ENCODE results near the gene CLEC18A.
"Not testable (repeated sequence)": the region's sequence is repeated elsewhere in the genome, so short reads cannot be mapped to it uniquely, and the experiment has no call there.

The CLEC18A gene

DNA sequence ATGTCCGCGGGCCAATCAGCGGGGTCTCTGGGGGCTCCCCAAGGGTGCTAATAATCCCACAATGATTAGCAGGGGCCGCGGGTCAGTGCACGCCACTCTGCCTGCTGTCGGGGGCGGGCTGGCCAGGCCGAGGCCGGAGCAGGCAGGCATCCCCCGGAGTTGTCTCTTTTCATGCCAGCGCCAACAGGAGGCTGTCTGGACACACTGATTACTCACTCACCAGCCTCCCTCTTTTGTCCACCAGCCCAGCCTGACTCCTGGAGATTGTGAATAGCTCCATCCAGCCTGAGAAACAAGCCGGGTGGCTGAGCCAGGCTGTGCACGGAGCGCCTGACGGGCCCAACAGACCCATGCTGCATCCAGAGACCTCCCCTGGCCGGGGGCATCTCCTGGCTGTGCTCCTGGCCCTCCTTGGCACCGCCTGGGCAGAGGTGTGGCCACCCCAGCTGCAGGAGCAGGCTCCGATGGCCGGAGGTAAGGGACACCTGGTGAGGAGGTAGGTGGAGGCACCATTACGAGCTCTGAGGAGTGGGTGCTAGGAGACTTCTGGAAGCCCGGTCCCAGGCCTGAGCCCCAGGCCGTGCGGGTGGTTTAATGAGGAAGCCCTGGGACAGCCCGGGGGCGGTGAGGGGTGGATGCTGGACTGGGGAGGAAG is at the start of gene CLEC18A:
Gene CLEC18A, plus strand, starts transcription at position 318 of the 655 bp plus-strand sequence. Its CDS starts 33 bp downstream, at position 351.
- H3K9me3 Mint-ChIP-seq, H3K27ac Mint-ChIP-seq, H3K27me3 Mint-ChIP-seq, H3K4me1 Mint-ChIP-seq, H3K4me3 Mint-ChIP-seq, H3K36me3 Mint-ChIP-seq: not testable (repeated sequence)

- Mint-ChIP-seq H3K27me3 (no peaks in the 10 kb centered on the region), H3K9me3 (no peaks in the 10 kb centered on the region), H3K4me3 (no peak overlapping the region), H3K4me1 (no peaks in the 10 kb centered on the region), H3K27ac (no peak overlapping the region), H3K36me3 (peaks cover 3% of the 10 kb centered on the region)
Measured at GRCh38 chr16:69903865-69904415, 47.2 kb upstream of the CLEC18A start.

DNA sequence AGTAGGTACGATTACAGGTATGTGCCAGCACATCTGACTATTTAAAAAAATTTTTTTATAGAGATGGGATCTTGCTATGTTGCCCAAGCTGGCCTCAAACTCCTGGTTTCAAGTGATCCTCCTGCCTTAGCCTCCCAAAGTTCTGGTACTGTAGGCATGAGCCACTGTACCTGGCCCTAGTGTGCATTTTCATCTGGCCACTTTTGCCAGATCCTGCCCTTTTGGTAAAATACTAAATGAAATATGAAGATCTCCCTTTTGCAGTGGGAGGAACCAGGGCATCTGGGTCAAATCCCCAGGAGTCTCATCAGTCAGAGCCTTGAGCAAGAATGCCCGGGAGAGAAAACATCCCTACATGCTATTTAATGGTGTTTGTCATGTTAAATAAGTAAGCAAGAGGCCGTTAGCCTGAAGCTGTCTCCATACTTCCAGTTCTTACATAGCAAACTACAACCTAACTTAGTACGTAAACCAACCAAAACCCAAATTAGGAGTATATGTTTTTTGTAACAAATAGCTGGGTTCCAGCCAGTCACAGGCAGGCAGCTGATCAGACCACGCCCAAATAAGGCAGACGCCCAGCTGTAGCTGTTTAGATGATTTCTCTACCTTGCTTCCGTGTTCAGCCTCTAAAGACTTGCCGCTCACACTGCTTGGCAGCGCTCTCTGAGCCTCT is 46.5 kb upstream of the CLEC18A start:
- H3K9me3 Mint-ChIP-seq, result no peaks in the 10 kb centered on the region
- H3K27me3 Mint-ChIP-seq, result no peaks in the 10 kb centered on the region
- no peaks in the 10 kb centered on the region for H3K4me1 Mint-ChIP-seq
- no peak overlapping the region for H3K27ac Mint-ChIP-seq
- peaks cover 3% of the 10 kb centered on the region for H3K36me3 Mint-ChIP-seq
- H3K4me3 Mint-ChIP-seq, result no peak overlapping the region

DNA sequence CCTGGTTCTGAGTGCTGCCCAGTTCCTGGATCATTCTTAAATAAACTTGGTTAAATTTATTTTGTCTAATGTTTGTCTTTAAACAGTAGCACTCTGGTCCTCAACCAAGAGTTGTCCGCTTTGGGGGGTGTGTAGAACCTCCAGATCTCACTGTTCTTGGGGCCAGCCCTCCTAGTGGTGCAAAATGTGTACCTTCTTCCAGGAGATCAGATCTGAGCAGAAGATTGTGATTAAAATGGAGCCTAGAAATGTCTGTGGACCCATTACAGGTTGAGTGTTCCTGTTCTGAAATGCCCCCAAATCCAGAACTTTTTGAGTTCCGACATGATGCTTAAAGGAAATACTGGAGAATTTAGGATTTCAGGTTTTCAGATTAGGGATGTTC is 46.0 kb upstream of the CLEC18A start:
- Mint-ChIP-seq H3K36me3 (peaks cover 3% of the 10 kb centered on the region), H3K4me3 (no peak overlapping the region), H3K27ac (no peak overlapping the region)

DNA sequence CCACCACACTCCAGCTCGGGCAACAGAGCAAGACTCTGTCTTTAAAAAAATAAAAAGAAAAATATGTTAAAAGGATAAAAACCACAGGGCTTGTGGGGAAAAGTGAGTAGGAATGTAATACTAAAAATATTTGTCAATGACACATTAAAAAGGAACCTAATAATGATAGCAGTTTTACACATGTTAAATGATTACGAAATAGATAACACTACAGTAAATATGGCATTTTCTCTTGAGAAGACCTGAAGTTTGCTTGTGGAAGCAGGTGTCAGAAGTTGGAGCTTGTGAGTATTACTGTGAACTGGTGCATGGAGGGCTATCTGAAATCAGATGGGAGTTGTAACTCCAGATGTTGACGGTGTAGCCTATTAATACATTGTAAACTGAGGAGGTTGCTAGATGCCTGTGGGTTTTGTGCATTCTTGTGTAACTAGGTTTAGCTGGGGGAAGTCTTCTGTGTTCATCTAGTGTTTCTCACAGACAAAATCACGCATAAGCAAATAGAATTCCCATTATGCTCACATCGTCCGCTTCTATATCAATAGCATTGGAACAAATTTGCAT is 44.2 kb upstream of the CLEC18A start:
- H3K4me1 Mint-ChIP-seq, result no peaks in the 10 kb centered on the region
- no peak overlapping the region for H3K27ac Mint-ChIP-seq
- peaks cover 6% of the 10 kb centered on the region for H3K36me3 Mint-ChIP-seq
- no peaks in the 10 kb centered on the region for H3K9me3 Mint-ChIP-seq
- no peak overlapping the region for H3K4me3 Mint-ChIP-seq
- H3K27me3 Mint-ChIP-seq, result no peaks in the 10 kb centered on the region

More for the DNA sequence above, 46.0 kb upstream of the CLEC18A start:
- H3K27me3 Mint-ChIP-seq, result no peaks in the 10 kb centered on the region
- H3K9me3 Mint-ChIP-seq, result no peaks in the 10 kb centered on the region
- H3K4me1 Mint-ChIP-seq, result no peaks in the 10 kb centered on the region

DNA sequence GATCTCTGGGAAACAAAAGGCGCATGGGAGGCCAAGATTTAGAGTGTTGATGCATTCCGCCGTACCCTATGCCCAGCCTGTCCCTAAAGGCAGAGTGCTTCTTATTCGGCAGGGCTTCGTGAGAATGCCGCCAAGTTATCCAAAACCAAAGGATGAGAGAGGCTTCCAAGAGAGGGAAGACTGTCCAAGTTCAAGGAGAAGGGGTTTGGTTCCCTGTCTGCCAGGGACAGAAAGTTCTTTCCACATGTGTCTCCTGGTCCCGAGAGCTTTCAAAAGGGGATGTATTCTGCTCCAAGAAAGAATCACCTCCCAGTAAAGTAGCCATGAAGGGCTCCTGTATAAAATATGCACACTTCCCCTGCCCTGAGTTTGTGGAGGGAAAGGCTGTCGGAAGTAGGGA is 42.1 kb upstream of the CLEC18A start:
- Mint-ChIP-seq H3K27ac (no peak overlapping the region), H3K9me3 (no peaks in the 10 kb centered on the region), H3K4me1 (no peaks in the 10 kb centered on the region), H3K36me3 (peaks cover 7% of the 10 kb centered on the region), H3K27me3 (no peaks in the 10 kb centered on the region), H3K4me3 (no peak overlapping the region)

DNA sequence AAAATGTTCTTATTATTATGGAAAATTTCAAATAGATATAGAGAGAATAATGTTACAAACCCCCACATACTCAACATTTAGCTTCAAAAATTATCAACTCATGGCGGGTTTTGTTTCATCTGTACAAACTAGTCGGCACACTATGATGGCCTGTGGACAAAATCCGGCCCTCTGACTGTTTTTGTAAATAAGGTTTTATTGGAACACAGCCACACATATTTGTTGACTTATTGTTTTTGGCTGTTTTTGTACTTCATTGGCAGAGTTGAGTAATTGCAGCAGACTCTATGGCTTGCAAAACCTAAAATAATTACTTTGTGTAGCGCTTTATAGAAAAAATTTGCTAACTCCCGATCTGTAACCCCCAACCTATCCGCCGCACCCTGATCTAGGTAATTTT is 41.4 kb upstream of the CLEC18A start:
- no peaks in the 10 kb centered on the region for H3K4me1 Mint-ChIP-seq
- peaks cover 7% of the 10 kb centered on the region for H3K36me3 Mint-ChIP-seq
- no peak overlapping the region for H3K4me3 Mint-ChIP-seq
- H3K27me3 Mint-ChIP-seq, result no peaks in the 10 kb centered on the region
- H3K27ac Mint-ChIP-seq, result no peak overlapping the region
- no peaks in the 10 kb centered on the region for H3K9me3 Mint-ChIP-seq

- peaks cover 7% of the 10 kb centered on the region for H3K36me3 Mint-ChIP-seq
- no peak overlapping the region for H3K27ac Mint-ChIP-seq
- no peaks in the 10 kb centered on the region for H3K27me3 Mint-ChIP-seq
- H3K9me3 Mint-ChIP-seq, result no peaks in the 10 kb centered on the region
- H3K4me3 Mint-ChIP-seq, result no peak overlapping the region
- no peaks in the 10 kb centered on the region for H3K4me1 Mint-ChIP-seq
Measured at GRCh38 chr16:69910964-69911363, 40.2 kb upstream of the CLEC18A start.

- H3K27me3 Mint-ChIP-seq, result no peaks in the 10 kb centered on the region
- H3K36me3 Mint-ChIP-seq, result peaks cover 10% of the 10 kb centered on the region
- no peaks in the 10 kb centered on the region for H3K9me3 Mint-ChIP-seq
- no peak overlapping the region for H3K4me3 Mint-ChIP-seq
- H3K27ac Mint-ChIP-seq, result no peak overlapping the region
- no peaks in the 10 kb centered on the region for H3K4me1 Mint-ChIP-seq
Measured at GRCh38 chr16:69916462-69916861, 34.7 kb upstream of the CLEC18A start.

DNA sequence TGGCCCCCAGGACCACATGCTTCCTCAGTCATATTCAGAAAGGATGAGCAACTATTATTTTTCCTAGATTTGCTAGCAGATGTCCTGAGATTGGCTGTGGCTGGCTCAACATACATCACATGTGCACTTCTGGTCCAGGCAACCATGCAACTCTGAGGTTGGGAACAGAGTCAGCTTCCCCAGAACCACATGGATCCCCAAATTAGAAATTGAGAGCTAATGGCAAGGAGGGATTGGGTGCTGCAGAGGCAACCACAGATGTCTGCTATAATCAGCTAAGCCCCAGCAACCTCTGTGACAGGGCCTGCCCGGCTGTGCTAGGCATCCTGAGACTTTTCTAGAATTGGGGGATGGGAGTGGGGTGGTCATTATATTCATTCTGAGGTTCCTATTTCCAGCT is 33.8 kb upstream of the CLEC18A start:
- H3K9me3 Mint-ChIP-seq, result no peaks in the 10 kb centered on the region
- no peaks in the 10 kb centered on the region for H3K4me1 Mint-ChIP-seq
- peaks cover 9% of the 10 kb centered on the region for H3K36me3 Mint-ChIP-seq
- no peak overlapping the region for H3K4me3 Mint-ChIP-seq
- H3K27me3 Mint-ChIP-seq, result no peaks in the 10 kb centered on the region
- no peak overlapping the region for H3K27ac Mint-ChIP-seq

GRCh38 chr16:69917739-69918138 is 33.4 kb upstream of the CLEC18A start:
- Mint-ChIP-seq H3K9me3 (no peaks in the 10 kb centered on the region), H3K27me3 (no peaks in the 10 kb centered on the region), H3K4me3 (no peak overlapping the region), H3K36me3 (peaks cover 6% of the 10 kb centered on the region), H3K27ac (no peak overlapping the region), H3K4me1 (no peaks in the 10 kb centered on the region)

DNA sequence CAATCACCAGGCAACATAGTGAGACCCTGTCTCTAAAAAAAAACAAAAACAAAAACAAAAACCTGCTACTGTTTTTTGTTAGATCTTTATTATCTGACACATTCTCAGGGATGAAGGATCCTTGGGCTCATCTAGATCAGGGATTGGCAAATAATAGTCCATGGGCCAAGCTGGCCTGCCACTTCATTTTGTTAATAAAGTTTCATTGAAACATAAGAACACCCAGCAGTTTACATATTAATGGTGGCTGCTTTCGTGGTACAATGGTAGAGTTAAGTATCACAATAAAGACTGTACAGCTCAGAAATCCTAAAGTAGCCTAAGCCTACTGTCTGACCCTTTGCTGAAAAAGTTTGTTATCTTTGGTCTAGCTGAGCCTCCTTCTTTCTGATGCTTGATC is 32.9 kb upstream of the CLEC18A start:
- no peaks in the 10 kb centered on the region for H3K9me3 Mint-ChIP-seq
- no peak overlapping the region for H3K27ac Mint-ChIP-seq
- H3K36me3 Mint-ChIP-seq, result peaks cover 6% of the 10 kb centered on the region
- H3K4me3 Mint-ChIP-seq, result no peak overlapping the region
- no peaks in the 10 kb centered on the region for H3K27me3 Mint-ChIP-seq
- no peaks in the 10 kb centered on the region for H3K4me1 Mint-ChIP-seq

DNA sequence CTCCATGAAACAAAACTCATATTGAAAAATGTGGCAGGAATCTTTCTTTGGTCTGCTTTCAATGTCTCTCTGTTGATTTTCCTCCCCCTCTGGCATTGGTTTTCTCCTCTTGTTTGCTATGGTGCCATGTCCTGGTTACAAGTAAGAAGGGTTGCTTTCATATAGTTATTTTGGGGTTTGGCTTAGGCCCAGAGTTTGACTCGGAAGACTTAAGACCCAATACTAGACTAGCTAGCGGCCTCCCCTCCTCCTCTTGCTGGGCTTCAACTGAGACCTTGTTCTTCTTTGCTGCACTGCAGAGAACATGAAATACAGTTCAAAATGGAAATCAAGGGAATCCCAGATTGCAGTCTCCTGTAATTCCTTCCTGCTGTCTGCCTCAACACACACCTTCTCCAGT is 30.0 kb upstream of the CLEC18A start:
- Mint-ChIP-seq H3K9me3 (no peaks in the 10 kb centered on the region), H3K36me3 (peaks cover 8% of the 10 kb centered on the region), H3K27me3 (no peaks in the 10 kb centered on the region), H3K27ac (no peak overlapping the region), H3K4me1 (no peaks in the 10 kb centered on the region), H3K4me3 (no peak overlapping the region)

DNA sequence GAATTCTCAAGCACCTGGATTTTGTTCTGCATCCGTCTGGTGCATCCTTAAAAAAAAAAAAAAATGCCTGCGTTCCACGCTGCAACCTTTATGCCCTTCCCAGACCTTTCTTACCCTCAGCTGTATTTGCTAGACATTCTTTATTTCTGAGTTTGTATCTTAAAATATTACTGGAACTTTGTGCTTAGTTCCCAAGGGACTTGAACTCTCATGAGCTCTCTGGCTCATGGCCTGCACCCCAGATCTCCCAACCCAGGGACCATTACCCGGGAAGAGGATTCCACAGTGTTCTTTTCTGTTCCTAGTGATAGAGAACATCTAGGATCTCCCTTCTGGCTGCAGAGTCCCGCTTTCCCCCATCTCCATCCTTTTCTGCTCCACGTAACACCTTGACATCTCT is 28.9 kb upstream of the CLEC18A start:
- H3K4me3 Mint-ChIP-seq, result no peak overlapping the region
- H3K4me1 Mint-ChIP-seq, result no peaks in the 10 kb centered on the region
- no peak overlapping the region for H3K27ac Mint-ChIP-seq
- H3K36me3 Mint-ChIP-seq, result peaks cover 7% of the 10 kb centered on the region
- no peaks in the 10 kb centered on the region for H3K9me3 Mint-ChIP-seq
- no peaks in the 10 kb centered on the region for H3K27me3 Mint-ChIP-seq

- H3K4me3 Mint-ChIP-seq, result no peak overlapping the region
- no peaks in the 10 kb centered on the region for H3K4me1 Mint-ChIP-seq
- H3K27me3 Mint-ChIP-seq, result no peaks in the 10 kb centered on the region
- no peak overlapping the region for H3K27ac Mint-ChIP-seq
- no peaks in the 10 kb centered on the region for H3K9me3 Mint-ChIP-seq
- H3K36me3 Mint-ChIP-seq, result peaks cover 4% of the 10 kb centered on the region
Measured at GRCh38 chr16:69924041-69924775, 26.9 kb upstream of the CLEC18A start.

- Mint-ChIP-seq H3K27ac (no peak overlapping the region), H3K36me3 (peaks cover 4% of the 10 kb centered on the region), H3K27me3 (no peaks in the 10 kb centered on the region), H3K4me1 (no peaks in the 10 kb centered on the region), H3K4me3 (no peak overlapping the region), H3K9me3 (no peaks in the 10 kb centered on the region)
Measured at GRCh38 chr16:69924777-69925191, 26.4 kb upstream of the CLEC18A start.
